Heart right ventricle (tissue), 16 donors: ENCODE data around the gene CCDC181. TPM values are rescaled to one million over a fixed set of nuclear protein-coding genes. Genes with fewer than 3 reads are reported as not detected.

ENCODE experiments used
- ATAC-seq, 8 donors: fragments of 200-7000 bp; cut with Tn5 transposase; one replicate each; pipeline ENCODE4 v1.9.1; 2020; ENCODE audit warnings: mild to moderate bottlenecking in 8 of 8, moderate library complexity in 8 of 8, moderate number of reproducible peaks in 1 of 8
- DNase-seq, 2 donors: peaks; one replicate each; pipeline ENCODE4 v3.0.0-alpha.2; 2020
- H3K27ac ChIP-seq, 10 donors: fragments of 200-600 bp; sonication (generic) in 2 of 10; one replicate each; pipeline versions ENCODE4 v1.5.0 to v1.8.0; 2020 to 2022; ENCODE audit warnings: mild to moderate bottlenecking in 3 of 10
- H3K27me3 ChIP-seq, 7 donors: fragments of 200-600 bp; one replicate each; pipeline ENCODE4 v1.8.0; 2021 to 2022; ENCODE audit warnings: mild to moderate bottlenecking in 2 of 7
- H3K36me3 ChIP-seq, 9 donors: fragments of 200-600 bp; sonication (generic) in 1 of 9; one replicate each; pipeline versions ENCODE4 v1.5.0 to v1.8.0; 2020 to 2022; ENCODE audit warnings: mild to moderate bottlenecking in 2 of 9
- H3K4me1 ChIP-seq, 9 donors: fragments of 200-600 bp; sonication (generic) in 1 of 9; one replicate each; pipeline versions ENCODE4 v1.5.0 to v1.8.0; 2020 to 2022; ENCODE audit warnings: mild to moderate bottlenecking in 4 of 9
- H3K4me3 ChIP-seq, 10 donors: fragments of 200-600 bp; sonication (generic) in 2 of 10; one replicate each; pipeline versions ENCODE4 v1.5.0 to v1.8.0; 2020 to 2022; ENCODE audit warnings: mild to moderate bottlenecking in 7 of 10, moderate library complexity in 2 of 10
- H3K9me3 ChIP-seq, 11 donors: fragments of 200-600 bp in 10 of 11; sonication (generic) in 2 of 11; one replicate each; pipeline versions ENCODE4 v1.5.0 to v1.8.0; 2013 to 2022; ENCODE audit warnings: mild to moderate bottlenecking in 2 of 11, control low read depth in 1 of 11, moderate library complexity in 1 of 11
- WGBS, 2 donors: extraction: QIAGEN DNeasy Blood & Tissue Kit; methylation state at CpG; one replicate each; pipeline ENCODE4 v1.1.7; 2013; ENCODE audit warnings: inconsistent platforms in 1 of 2; 5-methylcytosine and 5-hydroxymethylcytosine counted together
- intact Hi-C, 10 donors: fragments of 100-400 bp; cut with DNase I; formaldehyde crosslinking; loops; one replicate each; pipeline versions ENCODE4 v1.11.1 to v1.14.2; 2022
- polyA plus RNA-seq, 2 donors: library from polyadenylated mRNA; stranded (reverse); fragments of 200-250 nt; gene quantifications; one replicate each; pipeline ENCODE4 v1.2.3, GENCODE V29; 2013
- total RNA-seq, 10 donors: library from RNA; stranded (reverse); fragmentation: NEBNext Ultra II Directional in 3 of 10; extraction: Animal tissue kit (Norgen Biotek cat#: 25700) in 3 of 10; gene quantifications; one replicate each; pipeline versions ENCODE4 v1.2.1 to v1.2.4, GENCODE V29; 2021 to 2023
- TF ChIP-seq, protein P1 (sequence below), 9 donors: fragments of 200-600 bp; sonication (generic) in 2 of 9; IDR thresholded peaks; one replicate each; pipeline versions ENCODE4 v1.5.0 to v1.8.0; 2021 to 2022; ENCODE audit warnings: antibody characterized with exemption in 9 of 9, mild to moderate bottlenecking in 5 of 9, moderate library complexity in 1 of 9
- donor health status: Arrhythmogenic right ventricular cardiomyopathy.
- donor health status: ischemic (EF 13 %, LVEDD 7.1; RV severe dilation, severe dysfunction).
- donor health status: healthy with polysubstance abuse.
- donor health status: DM: no; HTN: yes; CAD: no.
- donor health status: DM: no; HTN: no; CAD: no.
- donor health status: ischemic (EF 25% LVEDD 6.9; RV normal size, moderate dysfunction).
- donor health status: ischemic (EF 25% LVEDD 5.7; RV mildly dilated, moderate dysfunction).
- donor health status: healthy.
- donor health status: DM: yes; HTN: yes; CAD: no.
- donor health status: Ischemic cardiomyopathy.
- donor health status: ischemic (EF 35%, LVEDD 5.7; RV mildly dilated, moderate dysfunction).
- donor health status: nonischemic (EF 11% LVEDD 7.7; RV severe dilation, severe dysfunction).
- donor health status: DM: yes; HTN: yes; CAD: no.
- donor health status: PGD.
- donor health status: ischemic (EF 29% LVEDD 5.4; RV normal size, mild dysfunction).
- donor health status: nonischemic (EF 23%, LVEDD 6.1; RV moderate dilation, normal function).

CCDC181 gene
- total and polyA plus RNA-seq, 12 donors, result 0.51 to 1.5 (median 0.96) TPM

DNA sequence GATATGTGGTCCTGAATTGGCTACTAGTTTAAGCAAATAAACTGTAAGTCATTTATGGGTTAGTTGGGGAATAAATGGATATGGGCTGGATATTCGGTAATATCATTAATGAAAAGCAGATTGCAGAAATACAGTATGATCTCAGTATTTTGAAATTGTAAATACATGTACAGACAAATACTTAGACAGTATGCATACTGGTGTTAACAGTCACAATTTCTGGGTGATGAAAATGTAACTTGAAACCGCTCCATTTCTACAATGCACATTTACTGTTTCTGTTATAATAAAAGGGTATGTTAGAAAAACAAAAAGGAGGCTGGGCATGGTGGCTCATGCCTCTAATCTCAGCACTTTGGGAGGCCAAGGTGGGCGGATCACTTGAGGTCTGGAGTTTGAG, 31.3 kb downstream of the CCDC181 start:
- DNase-seq (no peak), ATAC-seq (no peak)
- 99% methylated on average over 3 of the region's 3 CpGs for WGBS, 2 donors
- H3K4me3 ChIP-seq, result no peak overlapping the region
- peaks cover 0 to 72% (median 13%) of the 10 kb centered on the region in 9 donors for H3K36me3 ChIP-seq
- H3K27ac ChIP-seq, result no peak overlapping the region
- no peaks in the 10 kb centered on the region for H3K4me1 ChIP-seq
- H3K27me3 ChIP-seq, result no peaks in the 10 kb centered on the region
- intact Hi-C loops, result no loop called here
- peaks cover 0 to 5% (median 0%) of the 10 kb centered on the region in 11 donors for H3K9me3 ChIP-seq
- TF ChIP-seq, protein P1, sequence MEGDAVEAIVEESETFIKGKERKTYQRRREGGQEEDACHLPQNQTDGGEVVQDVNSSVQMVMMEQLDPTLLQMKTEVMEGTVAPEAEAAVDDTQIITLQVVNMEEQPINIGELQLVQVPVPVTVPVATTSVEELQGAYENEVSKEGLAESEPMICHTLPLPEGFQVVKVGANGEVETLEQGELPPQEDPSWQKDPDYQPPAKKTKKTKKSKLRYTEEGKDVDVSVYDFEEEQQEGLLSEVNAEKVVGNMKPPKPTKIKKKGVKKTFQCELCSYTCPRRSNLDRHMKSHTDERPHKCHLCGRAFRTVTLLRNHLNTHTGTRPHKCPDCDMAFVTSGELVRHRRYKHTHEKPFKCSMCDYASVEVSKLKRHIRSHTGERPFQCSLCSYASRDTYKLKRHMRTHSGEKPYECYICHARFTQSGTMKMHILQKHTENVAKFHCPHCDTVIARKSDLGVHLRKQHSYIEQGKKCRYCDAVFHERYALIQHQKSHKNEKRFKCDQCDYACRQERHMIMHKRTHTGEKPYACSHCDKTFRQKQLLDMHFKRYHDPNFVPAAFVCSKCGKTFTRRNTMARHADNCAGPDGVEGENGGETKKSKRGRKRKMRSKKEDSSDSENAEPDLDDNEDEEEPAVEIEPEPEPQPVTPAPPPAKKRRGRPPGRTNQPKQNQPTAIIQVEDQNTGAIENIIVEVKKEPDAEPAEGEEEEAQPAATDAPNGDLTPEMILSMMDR (IDR thresholded peaks at IDR 0.05), result no peak

DNA sequence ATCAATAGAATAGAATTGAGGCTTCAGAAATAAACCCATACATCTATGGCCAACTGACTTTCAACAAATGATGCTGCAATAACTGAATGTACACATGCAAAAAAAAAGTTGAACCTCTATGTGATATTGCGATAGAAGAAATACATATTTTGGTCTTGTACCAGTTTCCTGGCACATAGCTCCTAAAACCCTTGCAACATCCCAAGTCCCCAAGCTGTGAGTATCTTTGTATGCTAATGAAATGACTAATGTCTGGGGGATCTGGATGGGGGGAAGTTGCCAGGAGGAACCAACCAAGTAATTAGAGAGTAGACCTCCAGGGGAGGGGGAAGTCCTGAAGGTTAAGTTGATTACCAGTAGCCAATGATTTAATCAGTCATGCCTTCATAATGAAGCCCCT, 34.9 kb downstream of the CCDC181 start:
- intact Hi-C loops, result no loop called here
- peaks cover 0 to 99% (median 39%) of the 10 kb centered on the region in 9 donors for H3K36me3 ChIP-seq

DNA sequence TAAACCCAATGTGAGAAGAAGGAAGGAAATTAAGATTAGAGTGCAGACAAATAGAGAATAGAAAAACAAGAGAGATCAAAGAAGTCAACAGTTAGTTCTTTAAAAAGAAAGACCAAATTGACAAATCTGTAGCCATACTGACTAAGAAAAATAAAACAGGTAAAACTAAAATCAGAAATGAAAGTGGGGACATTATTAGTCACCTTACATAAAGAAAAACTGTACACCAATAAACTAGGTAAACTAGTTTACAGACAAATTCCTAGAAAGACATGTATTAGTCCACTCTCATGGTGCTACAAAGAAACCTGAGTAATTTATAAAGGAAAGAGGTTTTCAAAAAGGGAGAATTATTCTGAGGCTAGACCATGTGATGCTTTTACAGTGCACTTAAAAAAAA, 37.0 kb downstream of the CCDC181 start:
- TF ChIP-seq, protein P1 (IDR thresholded peaks at IDR 0.05), result no peak
- DNase-seq, result no peak
- no peak for ATAC-seq
- H3K4me1 ChIP-seq, result no peaks in the 10 kb centered on the region
- H3K9me3 ChIP-seq, result no peaks in the 10 kb centered on the region
- H3K27me3 ChIP-seq, result no peaks in the 10 kb centered on the region
- peaks cover 0 to 100% (median 50%) of the 10 kb centered on the region in 9 donors for H3K36me3 ChIP-seq
- H3K27ac ChIP-seq, result no peak overlapping the region
- no peak overlapping the region for H3K4me3 ChIP-seq
- intact Hi-C loops, result no loop called here

More for the DNA sequence above, 34.9 kb downstream of the CCDC181 start:
- Histone ChIP-seq H3K27ac (no peak overlapping the region), H3K27me3 (no peaks in the 10 kb centered on the region), H3K4me3 (no peak overlapping the region), H3K9me3 (no peaks in the 10 kb centered on the region), H3K4me1 (no peaks in the 10 kb centered on the region)
- ATAC-seq (no peak), DNase-seq (no peak)
- WGBS, 2 donors, result 96 to 100% methylated on average over 1 of the region's 1 CpG
- TF ChIP-seq, protein P1 (IDR thresholded peaks at IDR 0.05), result no peak

DNA sequence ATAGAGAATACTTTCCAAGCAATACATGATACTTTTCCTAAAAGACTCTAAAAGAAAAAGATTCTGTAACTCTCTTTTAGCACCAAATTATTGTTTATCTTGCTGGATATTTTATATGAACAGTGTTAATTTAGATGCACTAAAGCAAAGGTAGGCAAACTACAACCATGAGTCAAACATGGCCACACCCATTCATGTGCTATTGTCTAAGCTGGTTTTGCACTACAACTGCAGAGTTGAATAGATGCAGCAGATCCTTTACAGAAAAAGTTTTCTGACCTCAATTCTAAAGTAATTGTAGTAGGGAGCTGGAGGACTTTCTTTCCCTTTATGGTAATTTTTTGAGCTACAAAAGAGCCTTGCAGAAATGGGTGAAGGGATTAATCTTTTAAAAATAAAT, 39.9 kb downstream of the CCDC181 start:
- Histone ChIP-seq H3K36me3 (peaks cover 0 to 100% (median 49%) of the 10 kb centered on the region in 9 donors), H3K4me1 (no peaks in the 10 kb centered on the region), H3K4me3 (no peak overlapping the region), H3K27me3 (no peaks in the 10 kb centered on the region), H3K9me3 (no peaks in the 10 kb centered on the region), H3K27ac (no peak overlapping the region)
- ATAC-seq (no peak), DNase-seq (no peak)
- TF ChIP-seq, protein P1 (IDR thresholded peaks at IDR 0.05), result no peak
- intact Hi-C loops, result no loop called here
